IMR-90 (cell line): ENCODE results near the gene IMMT.

Source experiments
- MAFK ChIP-seq: IDR thresholded peaks from 2 replicates; pipeline ENCODE4 v1.6.1; 2012; ENCODE audit warnings: low read depth, low read length, improper control_type of control experiment
- MAZ ChIP-seq: IDR thresholded peaks from 2 replicates; pipeline ENCODE4 v1.6.1; 2012; ENCODE audit warnings: low read depth, mild to moderate bottlenecking, low read length, improper control_type of control experiment, moderate library complexity, borderline replicate concordance
- MXI1 ChIP-seq: IDR thresholded peaks from 2 replicates; pipeline ENCODE4 v1.6.1; 2012; ENCODE audit warnings: low read depth, mild to moderate bottlenecking, low read length, moderate library complexity, borderline replicate concordance
- POLR2A ChIP-seq: IDR thresholded peaks from 2 replicates; pipeline ENCODE4 v1.6.1; 2012; ENCODE audit warnings: mild to moderate bottlenecking, low read depth, low read length
- SMC3 ChIP-seq: fragments of 150-350 bp; IDR thresholded peaks from 2 replicates; pipeline ENCODE4 v1.6.1; 2016; ENCODE audit warnings: low read depth, mild to moderate bottlenecking, antibody characterized with exemption, low read length, moderate library complexity
- TF ChIP-seq, protein P1 (sequence below): conservative IDR thresholded peaks from 2 replicates; pipeline ENCODE4 v1.5.1; 2012; ENCODE audit warnings: mild to moderate bottlenecking, low read depth, low read length, improper control_type of control experiment
- TF ChIP-seq, protein P2 (sequence below): fragments of 150-350 bp; IDR thresholded peaks from 2 replicates; pipeline ENCODE4 v1.6.1; 2016; ENCODE audit warnings: low read depth, mild to moderate bottlenecking, low read length, moderate library complexity, borderline replicate concordance

DNA sequence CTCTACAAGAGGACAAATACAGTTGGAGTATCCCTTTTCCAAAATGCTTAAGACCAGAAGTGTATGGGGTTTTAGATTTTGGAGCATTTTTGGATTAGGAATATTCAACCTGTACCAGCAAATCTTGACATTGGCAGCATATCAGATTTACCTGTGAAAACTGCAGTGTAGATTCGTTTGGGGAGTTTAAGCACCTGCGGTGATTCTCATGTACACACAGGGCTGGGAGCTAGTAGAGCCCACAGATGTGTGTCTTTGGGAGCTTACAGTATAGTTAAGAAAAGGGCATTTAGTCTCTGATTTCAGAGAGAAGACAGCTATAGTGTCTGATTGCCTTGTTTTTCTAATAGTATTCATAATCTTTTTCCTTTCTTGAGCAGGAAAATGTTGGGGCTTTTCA, 59.1 kb downstream of the IMMT start:
- TF ChIP-seq SMC3 (no peak), MAFK (no peak), POLR2A (no peak), MAZ (no peak), MXI1 (no peak)
- TF ChIP-seq, protein P1, sequence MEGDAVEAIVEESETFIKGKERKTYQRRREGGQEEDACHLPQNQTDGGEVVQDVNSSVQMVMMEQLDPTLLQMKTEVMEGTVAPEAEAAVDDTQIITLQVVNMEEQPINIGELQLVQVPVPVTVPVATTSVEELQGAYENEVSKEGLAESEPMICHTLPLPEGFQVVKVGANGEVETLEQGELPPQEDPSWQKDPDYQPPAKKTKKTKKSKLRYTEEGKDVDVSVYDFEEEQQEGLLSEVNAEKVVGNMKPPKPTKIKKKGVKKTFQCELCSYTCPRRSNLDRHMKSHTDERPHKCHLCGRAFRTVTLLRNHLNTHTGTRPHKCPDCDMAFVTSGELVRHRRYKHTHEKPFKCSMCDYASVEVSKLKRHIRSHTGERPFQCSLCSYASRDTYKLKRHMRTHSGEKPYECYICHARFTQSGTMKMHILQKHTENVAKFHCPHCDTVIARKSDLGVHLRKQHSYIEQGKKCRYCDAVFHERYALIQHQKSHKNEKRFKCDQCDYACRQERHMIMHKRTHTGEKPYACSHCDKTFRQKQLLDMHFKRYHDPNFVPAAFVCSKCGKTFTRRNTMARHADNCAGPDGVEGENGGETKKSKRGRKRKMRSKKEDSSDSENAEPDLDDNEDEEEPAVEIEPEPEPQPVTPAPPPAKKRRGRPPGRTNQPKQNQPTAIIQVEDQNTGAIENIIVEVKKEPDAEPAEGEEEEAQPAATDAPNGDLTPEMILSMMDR = no peak
- TF ChIP-seq, protein P2, sequence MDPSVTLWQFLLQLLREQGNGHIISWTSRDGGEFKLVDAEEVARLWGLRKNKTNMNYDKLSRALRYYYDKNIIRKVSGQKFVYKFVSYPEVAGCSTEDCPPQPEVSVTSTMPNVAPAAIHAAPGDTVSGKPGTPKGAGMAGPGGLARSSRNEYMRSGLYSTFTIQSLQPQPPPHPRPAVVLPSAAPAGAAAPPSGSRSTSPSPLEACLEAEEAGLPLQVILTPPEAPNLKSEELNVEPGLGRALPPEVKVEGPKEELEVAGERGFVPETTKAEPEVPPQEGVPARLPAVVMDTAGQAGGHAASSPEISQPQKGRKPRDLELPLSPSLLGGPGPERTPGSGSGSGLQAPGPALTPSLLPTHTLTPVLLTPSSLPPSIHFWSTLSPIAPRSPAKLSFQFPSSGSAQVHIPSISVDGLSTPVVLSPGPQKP = no peak
